ENCODE measurements around the gene EMP1. TPM values are rescaled to one million over a fixed set of nuclear protein-coding genes. Genes with fewer than 3 reads are reported as not detected.

EMP1 gene
- total and polyA plus RNA-seq, 9 of the 15 experiments (the other 6 are each of a cell fraction or from before 2014, with no cell fraction given): 0.10 to 0.60 TPM; not detected in 7

DNA sequence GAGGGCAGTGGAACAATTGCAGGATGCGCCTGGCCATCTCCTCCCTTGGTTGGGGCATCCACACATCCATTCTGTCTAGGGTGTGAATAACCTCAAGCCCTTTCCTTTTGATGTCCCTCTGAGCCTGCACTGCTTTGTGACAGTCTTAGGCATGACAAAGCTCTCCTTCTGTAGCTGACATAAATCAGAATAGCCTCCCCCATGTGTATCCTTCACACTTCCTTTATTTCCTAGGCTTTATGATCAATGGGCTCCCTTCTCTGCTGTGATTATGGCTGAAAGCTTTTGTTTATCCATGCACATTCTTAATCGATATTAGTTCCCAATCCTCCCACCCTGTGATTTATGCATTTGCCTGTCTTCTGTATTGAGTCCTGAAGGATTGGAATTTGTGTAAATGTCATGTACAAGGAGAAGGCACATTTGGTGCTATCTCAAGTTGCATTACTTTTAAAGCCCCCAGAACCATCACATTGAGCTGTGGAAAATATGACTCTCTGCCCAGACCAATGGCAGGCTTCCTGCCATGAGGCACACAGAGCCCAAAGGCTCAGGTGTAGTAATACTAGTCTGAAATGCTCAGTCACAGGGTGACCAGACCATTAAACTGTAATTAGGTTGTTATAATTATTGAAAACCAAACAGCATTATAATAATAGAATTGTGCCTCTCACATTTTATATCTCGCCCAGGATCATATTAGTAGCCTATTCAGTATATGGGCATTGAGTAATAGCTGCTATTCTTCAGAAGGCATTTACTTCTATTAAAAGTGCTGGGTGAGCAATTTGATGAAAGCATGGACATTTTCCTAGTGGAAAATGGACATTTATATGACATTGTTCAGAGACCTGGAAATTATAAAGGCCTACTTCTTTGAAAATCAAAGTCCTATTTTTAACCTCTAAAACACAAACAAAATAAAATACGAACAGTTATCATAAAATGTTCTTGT lies 14.0 kb downstream of the EMP1 start (continued):
- TF ChIP-seq, protein P1, sequence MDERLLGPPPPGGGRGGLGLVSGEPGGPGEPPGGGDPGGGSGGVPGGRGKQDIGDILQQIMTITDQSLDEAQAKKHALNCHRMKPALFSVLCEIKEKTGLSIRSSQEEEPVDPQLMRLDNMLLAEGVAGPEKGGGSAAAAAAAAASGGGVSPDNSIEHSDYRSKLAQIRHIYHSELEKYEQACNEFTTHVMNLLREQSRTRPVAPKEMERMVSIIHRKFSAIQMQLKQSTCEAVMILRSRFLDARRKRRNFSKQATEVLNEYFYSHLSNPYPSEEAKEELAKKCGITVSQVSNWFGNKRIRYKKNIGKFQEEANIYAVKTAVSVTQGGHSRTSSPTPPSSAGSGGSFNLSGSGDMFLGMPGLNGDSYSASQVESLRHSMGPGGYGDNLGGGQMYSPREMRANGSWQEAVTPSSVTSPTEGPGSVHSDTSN (CRISPR knock-in tag; IDR thresholded peaks at IDR 0.05; ENCODE audit: low read depth): no peak
- TF ChIP-seq, protein P1 (tag; conservative IDR thresholded peaks at IDR 0.05; ENCODE audit: low read depth): no peak
- TF ChIP-seq SMAD4 (CRISPR knock-in tag; conservative IDR thresholded peaks at IDR 0.05) (no peak), MAFK (IDR thresholded peaks at IDR 0.05; ENCODE audit: low read length) (no peak), MTA3 (IDR thresholded peaks at IDR 0.05; ENCODE audit: borderline replicate concordance) (no peak)
